ENCODE data around the gene P2RX1. TPM values are rescaled to one million over a fixed set of nuclear protein-coding genes. Genes with fewer than 3 reads are reported as not detected.

The P2RX1 gene
- total and polyA plus RNA-seq, 2 donors (not counting 1 experiment from before 2014, with no cell fraction given): 25.7 to 84.7 TPM

DNA sequence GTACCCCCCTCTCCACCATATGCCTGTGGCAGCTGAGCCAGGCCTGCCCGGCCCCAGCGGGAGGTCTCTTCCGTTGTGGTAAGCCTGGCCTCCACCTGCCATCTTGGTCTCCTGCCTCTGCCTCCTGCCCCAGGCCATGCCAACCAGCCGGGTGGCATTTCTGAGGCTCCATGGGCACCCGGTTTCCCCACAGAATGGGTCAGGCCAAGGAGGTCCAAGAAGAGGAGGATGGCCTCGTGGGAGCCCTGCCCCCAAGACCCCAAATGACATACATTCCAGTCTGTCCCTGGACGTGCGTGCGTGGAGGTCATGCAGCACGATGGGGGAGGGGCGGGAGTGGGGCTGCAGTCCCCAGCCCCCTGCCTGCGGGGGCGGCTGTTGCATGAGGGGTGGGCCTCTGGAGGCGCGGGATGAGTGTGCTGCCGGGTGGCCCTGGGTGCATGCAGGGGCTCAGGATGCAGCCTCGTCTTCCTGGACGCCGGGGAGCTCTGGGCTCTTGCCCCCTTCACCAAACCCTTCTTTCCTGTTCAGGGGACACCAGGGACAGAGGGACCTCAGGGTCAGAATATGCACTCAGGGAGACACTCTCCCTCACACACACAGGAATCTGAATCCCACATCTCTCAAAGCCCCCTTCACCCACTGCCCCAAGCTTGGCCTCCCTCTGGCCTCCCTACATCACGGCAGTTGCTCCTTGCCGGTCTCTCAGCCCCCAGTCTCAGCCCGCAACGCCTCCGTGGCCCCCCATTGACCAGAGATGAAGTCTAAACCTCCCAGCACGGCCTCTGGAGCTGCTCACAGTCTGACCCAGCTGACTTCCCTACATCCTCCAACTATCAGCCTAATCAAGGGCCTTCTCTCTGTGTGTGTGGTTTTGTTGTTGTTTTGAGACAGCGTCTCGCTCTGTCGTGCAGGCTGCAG, 54.2 kb downstream of the P2RX1 start:
- ATAC-seq (ENCODE audit: low read depth) (no peak), DNase-seq (no peak)
- no peaks in the 10 kb centered on the region for H3K27me3 Mint-ChIP-seq
- H3K4me2 ChIP-seq (replicated peaks; ENCODE audit: low read depth, low read length, poor library complexity, severe bottlenecking): no peak overlapping the region
- no peaks in the 10 kb centered on the region for H3K27me3 ChIP-seq (replicated peaks in 1 of 4; ENCODE audit: control extremely low read depth in 1 of 4, control insufficient read depth in 3 of 4, insufficient read depth in 4 of 4, low read length in 3 of 4)
- H4K20me1 ChIP-seq (ENCODE audit: control insufficient read depth, insufficient read depth, low read length, poor library complexity, severe bottlenecking): no peaks in the 10 kb centered on the region
- peaks cover 0 to 11% of the 10 kb centered on the region in 2 experiments for H3K36me3 ChIP-seq (replicated peaks in 1 of 2; ENCODE audit: control extremely low read depth in 1 of 2, control insufficient read depth in 1 of 2, extremely low read depth in 1 of 2, insufficient read depth in 2 of 2, low read length in 1 of 2)
- TF ChIP-seq, protein P1, sequence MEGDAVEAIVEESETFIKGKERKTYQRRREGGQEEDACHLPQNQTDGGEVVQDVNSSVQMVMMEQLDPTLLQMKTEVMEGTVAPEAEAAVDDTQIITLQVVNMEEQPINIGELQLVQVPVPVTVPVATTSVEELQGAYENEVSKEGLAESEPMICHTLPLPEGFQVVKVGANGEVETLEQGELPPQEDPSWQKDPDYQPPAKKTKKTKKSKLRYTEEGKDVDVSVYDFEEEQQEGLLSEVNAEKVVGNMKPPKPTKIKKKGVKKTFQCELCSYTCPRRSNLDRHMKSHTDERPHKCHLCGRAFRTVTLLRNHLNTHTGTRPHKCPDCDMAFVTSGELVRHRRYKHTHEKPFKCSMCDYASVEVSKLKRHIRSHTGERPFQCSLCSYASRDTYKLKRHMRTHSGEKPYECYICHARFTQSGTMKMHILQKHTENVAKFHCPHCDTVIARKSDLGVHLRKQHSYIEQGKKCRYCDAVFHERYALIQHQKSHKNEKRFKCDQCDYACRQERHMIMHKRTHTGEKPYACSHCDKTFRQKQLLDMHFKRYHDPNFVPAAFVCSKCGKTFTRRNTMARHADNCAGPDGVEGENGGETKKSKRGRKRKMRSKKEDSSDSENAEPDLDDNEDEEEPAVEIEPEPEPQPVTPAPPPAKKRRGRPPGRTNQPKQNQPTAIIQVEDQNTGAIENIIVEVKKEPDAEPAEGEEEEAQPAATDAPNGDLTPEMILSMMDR (IDR thresholded peaks at IDR 0.05): no peak
- no peak for TF ChIP-seq EZH2 (IDR thresholded peaks at IDR 0.05; ENCODE audit: borderline replicate concordance, insufficient read depth, low read depth, low read length, poor library complexity, severe bottlenecking)
- H3K9me3 Mint-ChIP-seq (ENCODE audit: insufficient read depth): no peaks in the 10 kb centered on the region
- no peaks in the 10 kb centered on the region for H3K9me3 ChIP-seq (ENCODE audit: control extremely low read depth in 1 of 3, control insufficient read depth in 2 of 3, insufficient read depth in 1 of 3, low read length in 2 of 3)
- H2AFZ ChIP-seq (ENCODE audit: insufficient read depth, low read depth, low read length, poor library complexity, severe bottlenecking): no peak overlapping the region
- POLR2A ChIA-PET: interaction anchor here (1.0 to 2.7 kb wide), 2 partner anchors 16 to 42 kb away, joined by 3 to 7 read pairs; partner anchors contain the start of gene NCBP3
- no peaks in the 10 kb centered on the region for H3K79me2 ChIP-seq (ENCODE audit: control insufficient read depth, insufficient read depth, low read length)
- H3K4me3 Mint-ChIP-seq: no peak overlapping the region
- no peak overlapping the region for H3K4me3 ChIP-seq (ENCODE audit: control extremely low read depth in 1 of 5, extremely low read depth in 1 of 5, insufficient read depth in 1 of 5, low read depth in 2 of 5, low read length in 4 of 5)
- H3K27ac Mint-ChIP-seq: no peak overlapping the region
- H3K4me1 ChIP-seq (ENCODE audit: control insufficient read depth in 2 of 2, insufficient read depth in 2 of 2, low read length in 2 of 2): no peaks in the 10 kb centered on the region
- CTCF ChIA-PET: interaction anchor here (1.5 to 6.9 kb wide), 9 partner anchors 17 to 213 kb away, joined by 3 to 53 read pairs (median 19); partner anchors contain the start of gene NCBP3
- no peak overlapping the region for H3K27ac ChIP-seq (ENCODE audit: low read length in 2 of 2)
- 95% methylated on average over 27 of the region's 28 CpGs for WGBS (ENCODE audit: insufficient coverage)
- no peaks in the 10 kb centered on the region for H3K4me1 Mint-ChIP-seq
- intact Hi-C loops (cut with micrococcal nuclease): loop anchor here (2.0 kb wide), 1 partner anchor 53 kb away; no protein-coding TSS in a partner anchor
- no peak overlapping the region for H3K9ac ChIP-seq (ENCODE audit: low read length)
